Thymus (tissue), 11 donors: ENCODE measurements around the gene RASGRF1. TPM values are rescaled to one million over a fixed set of nuclear protein-coding genes. Genes with fewer than 3 reads are reported as not detected.

Source experiments
- DNase-seq, 9 donors: peaks; one replicate each; pipeline ENCODE4 v3.0.0-alpha.2; 2013; ENCODE audit warnings: low spot score in 9 of 9, low read depth in 6 of 9, missing footprints in 1 of 9
- H3K27ac ChIP-seq, 2 donors: one replicate each; pipeline ENCODE4 v1.5.1; 2013; ENCODE audit warnings: control low read depth in 1 of 2, low read depth in 1 of 2, low read length in 1 of 2, mild to moderate bottlenecking in 1 of 2, moderate library complexity in 1 of 2
- H3K27me3 ChIP-seq, 2 donors: one replicate each; pipeline ENCODE4 v1.5.1; 2013; ENCODE audit warnings: low read length in 1 of 2; ENCODE audit not compliant: control insufficient read depth in 2 of 2, insufficient read depth in 1 of 2
- H3K36me3 ChIP-seq, 2 donors: one replicate each; pipeline ENCODE4 v1.5.1; 2013; ENCODE audit warnings: low read length in 1 of 2, mild to moderate bottlenecking in 1 of 2, moderate library complexity in 1 of 2; ENCODE audit not compliant: control insufficient read depth in 2 of 2, insufficient read depth in 2 of 2
- H3K4me1 ChIP-seq, 2 donors: one replicate each; pipeline ENCODE4 v1.5.1; 2013; ENCODE audit warnings: low read length in 2 of 2; ENCODE audit not compliant: control insufficient read depth in 2 of 2, insufficient read depth in 2 of 2
- H3K4me3 ChIP-seq, 2 donors: one replicate each; pipeline ENCODE4 v1.5.1; 2013; ENCODE audit warnings: low read length in 2 of 2, control low read depth in 1 of 2, mild to moderate bottlenecking in 1 of 2
- H3K9me3 ChIP-seq, 2 donors: one replicate each; pipeline ENCODE4 v1.5.1; 2013; ENCODE audit warnings: low read length in 1 of 2, mild to moderate bottlenecking in 1 of 2; ENCODE audit not compliant: control insufficient read depth in 2 of 2, insufficient read depth in 1 of 2
- WGBS: extraction: QIAGEN DNeasy Blood & Tissue Kit; methylation state at CpG from one replicate; pipeline ENCODE4 v1.1.7; 2013; 5-methylcytosine and 5-hydroxymethylcytosine counted together
- polyA plus RNA-seq: library from polyadenylated mRNA; stranded (reverse); fragments of 200-250 nt; gene quantifications from one replicate; pipeline ENCODE4 v1.2.3, GENCODE V29; 2013
- total RNA-seq: library from RNA; stranded (reverse); fragments of 120-200 nt; gene quantifications from one replicate; pipeline ENCODE4 v1.2.4, GENCODE V29; 2013
- donor health status: healthy.

RASGRF1 gene
- total and polyA plus RNA-seq, 2 donors = 0.47 to 0.52 TPM

DNA sequence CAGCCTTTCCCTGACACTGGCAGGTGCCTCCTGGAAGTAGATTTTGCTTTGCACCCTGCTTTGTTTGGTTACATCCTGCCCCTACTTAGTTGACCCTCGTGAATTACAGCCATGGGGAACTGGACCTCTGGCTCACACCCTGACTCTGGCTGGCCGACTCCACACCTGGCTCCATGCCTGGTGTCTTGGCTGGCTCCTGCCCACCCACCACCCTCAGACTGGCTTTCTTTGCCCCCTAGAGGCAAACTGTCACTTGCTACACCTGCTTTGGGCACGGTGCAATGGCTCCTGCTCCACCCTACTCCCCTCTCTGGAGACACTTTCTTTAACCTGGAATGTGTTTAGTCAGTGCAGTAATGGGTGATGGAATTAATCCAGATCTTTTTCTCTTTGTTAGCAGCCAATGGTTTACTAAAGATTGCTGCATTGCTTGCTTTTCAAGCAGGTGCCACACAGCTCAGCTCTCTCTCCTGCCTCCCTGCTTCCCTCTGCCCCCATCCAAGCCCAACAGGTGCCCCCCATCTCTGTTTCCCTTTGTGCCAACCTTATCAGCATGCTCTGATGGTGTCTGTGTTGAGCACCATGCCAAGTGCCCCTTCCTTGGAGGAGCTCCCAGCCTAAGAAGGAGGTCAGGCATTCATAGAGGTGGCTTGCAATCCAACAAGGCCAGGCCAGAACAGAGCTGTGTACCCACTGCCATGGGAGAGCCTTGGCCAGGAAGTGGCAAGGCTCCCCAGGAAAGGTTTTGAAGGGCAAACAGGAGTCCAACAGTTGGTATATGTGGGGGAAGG is 38.4 kb downstream of the RASGRF1 start:
- H3K27me3 ChIP-seq = peaks cover 0 to under 1% of the 10 kb centered on the region in 2 donors
- H3K36me3 ChIP-seq = no peaks in the 10 kb centered on the region
- H3K4me1 ChIP-seq = no peaks in the 10 kb centered on the region
- no peaks in the 10 kb centered on the region for H3K9me3 ChIP-seq
- no peak for DNase-seq
- no peak overlapping the region for H3K4me3 ChIP-seq
- H3K27ac ChIP-seq = no peak overlapping the region
- WGBS = 79% methylated on average over 3 of the region's 3 CpGs

DNA sequence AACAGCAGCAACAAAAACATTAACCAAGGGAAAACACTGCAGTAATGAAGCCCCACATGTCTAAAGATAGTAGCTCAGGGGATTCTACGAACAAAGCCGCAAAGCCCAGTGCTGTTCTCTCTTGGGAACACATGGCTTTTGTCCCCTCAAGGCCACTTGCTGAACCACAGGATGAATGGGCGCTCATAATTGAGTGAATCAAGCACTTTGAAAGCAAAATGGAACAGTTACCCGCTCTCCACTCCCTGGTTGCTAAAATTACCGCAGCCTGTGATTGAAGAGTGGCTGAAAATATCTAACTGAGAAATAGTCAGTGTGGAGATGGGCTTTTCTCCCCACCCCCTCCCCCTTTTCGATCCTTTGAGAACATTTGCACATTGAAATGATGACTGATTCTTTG is 39.6 kb downstream of the RASGRF1 start:
- Histone ChIP-seq H3K4me1 (no peaks in the 10 kb centered on the region), H3K27me3 (no peaks in the 10 kb centered on the region)
- 84% methylated on average over 6 of the region's 6 CpGs for WGBS

DNA sequence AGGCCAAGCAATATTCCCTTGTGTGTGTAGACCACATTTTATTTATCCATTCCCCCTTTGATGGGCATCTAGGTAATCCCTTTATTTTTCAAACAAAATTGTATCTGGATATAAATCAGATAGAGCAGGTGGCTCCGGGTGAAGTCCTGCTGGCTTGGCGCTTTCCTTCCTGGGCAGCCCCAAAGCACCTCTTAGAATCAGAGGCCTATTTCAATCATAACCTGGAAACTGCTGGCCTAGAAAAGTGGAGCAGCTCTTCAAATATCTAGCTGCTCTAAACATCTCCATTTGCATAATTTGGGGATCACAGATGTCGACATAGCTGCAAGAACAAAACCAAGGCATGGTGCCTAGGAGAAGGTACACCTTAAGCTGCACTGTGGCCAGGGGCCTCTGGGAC is 40.2 kb downstream of the RASGRF1 start:
- Histone ChIP-seq H3K4me3 (no peak overlapping the region), H3K4me1 (no peaks in the 10 kb centered on the region), H3K36me3 (no peaks in the 10 kb centered on the region), H3K27me3 (no peaks in the 10 kb centered on the region), H3K9me3 (no peaks in the 10 kb centered on the region), H3K27ac (no peak overlapping the region)
- DNase-seq = no peak
- 94% methylated on average over 3 of the region's 3 CpGs for WGBS

More for the DNA sequence above, 39.6 kb downstream of the RASGRF1 start:
- no peak overlapping the region for H3K27ac ChIP-seq
- H3K9me3 ChIP-seq = no peaks in the 10 kb centered on the region
- H3K4me3 ChIP-seq = no peak overlapping the region
- H3K36me3 ChIP-seq = no peaks in the 10 kb centered on the region
- DNase-seq = no peak

DNA sequence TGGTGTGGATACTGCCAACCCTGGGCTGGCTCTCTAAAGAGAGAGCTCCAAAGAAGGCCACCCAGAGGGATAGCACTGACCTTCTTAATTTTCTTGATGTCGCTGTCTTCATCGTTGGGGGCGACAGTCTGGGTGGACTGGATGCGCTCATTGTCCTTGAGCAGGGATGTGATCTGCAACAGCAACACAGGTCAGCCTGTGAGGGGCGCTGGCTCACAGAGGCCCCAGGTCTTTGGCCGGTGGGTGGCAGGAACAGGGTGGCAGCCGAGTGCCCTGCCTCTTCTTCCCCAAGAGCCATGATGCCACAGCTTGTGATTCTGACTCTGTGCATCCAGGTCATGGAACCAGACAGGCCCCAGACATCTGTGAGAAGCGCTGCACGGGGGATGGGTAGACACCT is 41.2 kb downstream of the RASGRF1 start:
- WGBS = 92% methylated on average over 9 of the region's 9 CpGs
- Histone ChIP-seq H3K27ac (no peak overlapping the region), H3K27me3 (no peaks in the 10 kb centered on the region), H3K4me1 (no peaks in the 10 kb centered on the region), H3K9me3 (no peaks in the 10 kb centered on the region), H3K4me3 (no peak overlapping the region), H3K36me3 (no peaks in the 10 kb centered on the region)
- DNase-seq = no peak

DNA sequence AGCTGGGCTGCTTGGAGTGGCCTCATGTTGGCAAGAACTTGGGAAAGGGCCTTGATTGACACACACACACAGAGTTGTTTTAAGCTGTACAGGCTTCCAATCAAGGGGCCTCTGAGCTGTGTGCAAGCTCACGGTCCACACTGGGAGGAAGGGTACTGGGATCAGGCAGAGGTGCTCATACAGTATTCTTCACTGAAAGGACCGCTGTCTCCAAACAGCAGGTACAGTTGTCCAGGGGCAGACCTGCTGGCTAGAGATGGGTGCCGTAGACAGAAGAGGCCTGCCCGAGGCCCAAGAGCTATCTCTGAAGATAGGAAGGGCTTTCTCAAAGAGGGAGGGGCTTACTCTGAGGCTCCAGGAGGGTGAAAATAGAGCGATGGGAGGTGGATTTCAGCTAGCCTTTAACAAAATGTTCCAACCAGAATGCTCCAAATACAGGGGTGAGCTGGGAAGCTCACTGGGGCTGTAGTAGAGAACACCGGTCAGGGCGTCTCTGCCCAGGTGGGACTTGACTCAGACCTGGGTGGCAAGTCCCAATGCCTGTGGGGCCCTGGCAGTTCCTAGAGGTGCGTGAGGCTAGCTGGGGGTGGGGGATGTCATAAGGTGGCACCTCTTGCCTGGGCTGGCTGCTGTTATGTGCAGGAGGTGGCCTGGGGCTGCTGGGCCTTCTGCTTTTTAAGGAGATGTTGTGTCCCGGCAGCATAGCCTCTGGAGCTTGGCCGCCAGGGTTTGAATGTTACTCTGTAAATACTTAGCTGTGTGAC is 42.7 kb downstream of the RASGRF1 start:
- 95% methylated on average over 10 of the region's 10 CpGs for WGBS
- Histone ChIP-seq H3K4me1 (no peaks in the 10 kb centered on the region), H3K27ac (no peak overlapping the region), H3K4me3 (no peak overlapping the region), H3K36me3 (no peaks in the 10 kb centered on the region), H3K9me3 (no peaks in the 10 kb centered on the region), H3K27me3 (no peaks in the 10 kb centered on the region)
- no peak for DNase-seq

DNA sequence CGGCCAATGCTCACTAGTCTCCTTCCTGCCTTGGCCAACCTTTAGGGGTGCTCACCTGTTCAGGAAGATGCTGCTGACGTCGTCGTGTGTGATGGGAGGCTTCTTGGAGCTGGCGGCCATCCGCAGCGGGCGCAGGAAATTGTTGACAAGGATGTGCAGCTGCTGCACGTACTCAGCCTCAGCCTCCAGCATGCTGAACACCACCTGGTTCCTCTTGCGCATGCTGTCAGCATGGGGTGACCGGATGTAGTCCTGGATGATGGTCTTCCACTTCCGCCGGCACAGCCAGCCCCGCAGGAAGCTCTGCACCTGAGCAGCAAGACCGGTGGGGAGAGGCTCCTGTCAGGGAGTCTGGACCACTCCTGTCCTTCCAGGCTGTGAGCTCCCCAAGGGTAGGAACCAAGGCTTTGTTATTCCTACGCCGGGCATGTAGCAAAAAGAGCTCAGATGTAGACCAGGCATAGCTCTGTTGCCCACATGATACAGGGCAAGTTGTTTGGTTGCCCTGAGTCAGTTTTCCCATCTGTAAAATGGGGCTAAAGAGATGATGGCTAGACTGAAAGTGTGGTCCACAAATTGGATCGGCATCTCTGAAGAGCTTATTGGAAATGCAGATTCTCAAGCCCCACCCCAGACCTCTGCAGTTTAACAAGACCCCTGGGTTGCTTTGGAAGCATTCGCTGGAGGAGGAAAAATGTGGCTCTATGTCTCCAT is 43.7 kb downstream of the RASGRF1 start:
- DNase-seq = no peak
- H3K4me3 ChIP-seq = no peak overlapping the region
- H3K27ac ChIP-seq = no peak overlapping the region
- no peaks in the 10 kb centered on the region for H3K4me1 ChIP-seq
- H3K9me3 ChIP-seq = no peaks in the 10 kb centered on the region
- no peaks in the 10 kb centered on the region for H3K36me3 ChIP-seq
- 90% methylated on average over 19 of the region's 19 CpGs for WGBS
- H3K27me3 ChIP-seq = no peaks in the 10 kb centered on the region

DNA sequence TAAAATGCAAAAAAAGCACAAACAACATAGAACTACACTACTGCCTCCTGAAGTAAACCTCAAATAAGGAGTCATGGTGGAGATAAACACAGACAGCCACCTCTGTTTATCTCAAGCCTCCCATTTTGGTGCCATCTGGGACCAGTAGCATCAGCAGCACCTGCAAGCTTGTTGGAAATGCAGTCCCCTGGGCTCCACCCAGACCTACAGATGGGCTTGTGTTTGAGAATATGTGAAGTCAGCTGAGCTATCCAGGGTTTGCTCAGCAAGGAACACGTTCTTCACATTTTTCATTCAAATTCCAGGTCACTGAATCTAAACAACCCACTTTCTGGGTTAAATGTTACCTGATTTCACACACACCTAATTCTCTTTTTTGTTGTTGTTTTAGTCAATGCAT is 45.5 kb downstream of the RASGRF1 start:
- Histone ChIP-seq H3K4me1 (no peaks in the 10 kb centered on the region), H3K4me3 (no peak overlapping the region), H3K36me3 (no peaks in the 10 kb centered on the region), H3K27ac (no peak overlapping the region), H3K9me3 (peaks cover 0 to 5% of the 10 kb centered on the region in 2 donors), H3K27me3 (no peaks in the 10 kb centered on the region)
- DNase-seq = no peak
- whole genome bisulfite sequencing = 79% methylated on average over 1 of the region's 1 CpG

DNA sequence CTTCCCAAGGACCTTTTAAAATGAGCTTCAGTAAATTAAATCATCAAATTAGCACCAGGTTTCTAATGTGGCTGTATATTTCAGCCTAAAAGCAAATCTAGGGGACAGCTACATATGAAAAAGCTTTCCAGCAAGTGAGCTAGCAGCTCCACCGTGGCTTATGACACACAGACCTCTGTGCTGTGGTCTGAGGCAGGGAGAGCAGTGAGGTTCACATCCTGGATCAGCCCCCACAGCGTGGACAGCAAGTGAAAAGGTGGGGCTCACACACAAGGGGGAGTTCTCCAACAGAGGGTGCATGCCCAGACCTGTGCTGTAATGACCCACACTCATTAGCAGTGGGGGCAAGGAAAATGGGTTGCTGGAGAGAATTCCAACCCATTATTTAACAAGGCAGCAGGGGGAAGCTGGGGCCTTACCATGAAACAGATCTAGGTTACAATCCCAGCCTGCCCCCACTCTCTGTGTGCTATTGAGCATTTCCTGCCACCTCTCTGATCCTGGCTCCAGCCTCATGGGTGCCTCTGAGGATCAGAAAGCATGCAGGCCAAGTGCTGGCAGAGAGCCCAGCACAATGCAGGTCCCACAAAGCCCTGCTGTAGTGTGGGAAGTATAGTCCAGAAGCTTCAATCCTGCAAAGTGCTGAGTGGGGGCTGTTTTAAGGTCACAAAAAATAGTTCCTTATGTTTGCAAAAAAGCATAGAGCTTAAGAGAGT is 48.2 kb downstream of the RASGRF1 start:
- Histone ChIP-seq H3K4me1 (no peaks in the 10 kb centered on the region), H3K27me3 (no peaks in the 10 kb centered on the region)
- DNase-seq = no peak

More for the DNA sequence above, 48.2 kb downstream of the RASGRF1 start:
- Histone ChIP-seq H3K36me3 (no peaks in the 10 kb centered on the region), H3K4me3 (no peak overlapping the region), H3K9me3 (peaks cover 0 to 5% of the 10 kb centered on the region in 2 donors), H3K27ac (no peak overlapping the region)
- WGBS = 71% methylated on average over 2 of the region's 2 CpGs
